ENCODE results near the gene MRPS14. TPM values are rescaled to one million over a fixed set of nuclear protein-coding genes. Genes with fewer than 3 reads are reported as not detected.
A peak's percentile ranks its signal among the peaks of the same experiment; 100 is the strongest.

The MRPS14 gene
- total RNA-seq, 1 donor from 2014 or later, result 20.3 TPM

DNA sequence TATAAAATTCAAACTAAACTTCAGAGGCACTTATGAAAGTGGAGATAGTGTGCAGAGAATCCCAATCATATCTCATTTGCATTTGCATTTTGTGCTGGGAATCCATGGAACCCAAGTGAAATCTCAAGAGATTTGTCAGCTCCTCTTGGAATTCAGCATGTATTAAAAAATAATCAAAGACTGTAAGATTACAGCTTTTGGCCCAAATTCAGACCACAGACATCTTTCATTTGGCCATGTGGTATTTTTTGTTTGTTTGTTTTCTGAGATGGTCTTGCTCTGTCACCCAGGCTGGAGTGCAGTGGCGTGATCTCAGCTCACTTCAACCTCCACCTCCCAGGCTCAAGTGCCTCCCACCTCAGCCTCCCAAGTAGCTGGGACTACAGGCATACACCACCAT, 27.3 kb downstream of the MRPS14 start:
- Histone ChIP-seq H3K4me3 (ENCODE audit: insufficient read depth, low read depth, low read length) (no peak overlapping the region), H3K4me1 (ENCODE audit: insufficient read depth, low read length) (peaks cover 19% of the 10 kb centered on the region), H3K27ac (ENCODE audit: low read depth, low read length) (no peak overlapping the region), H4K20me1 (ENCODE audit: insufficient read depth, low read length) (no peaks in the 10 kb centered on the region), H3K27me3 (ENCODE audit: insufficient read depth, low read length) (no peaks in the 10 kb centered on the region), H3K79me2 (ENCODE audit: insufficient read depth, low read length) (peaks cover 10% of the 10 kb centered on the region), H3K4me2 (ENCODE audit: low read length) (no peak overlapping the region), H3K36me3 (ENCODE audit: insufficient read depth, low read length) (no peaks in the 10 kb centered on the region), H3K9ac (ENCODE audit: low read length) (no peak overlapping the region), H3K9me3 (ENCODE audit: insufficient read depth, low read depth, low read length) (no peaks in the 10 kb centered on the region), H2AFZ (ENCODE audit: low read depth, low read length) (no peak overlapping the region)
- TF ChIP-seq EZH2 (IDR thresholded peaks at IDR 0.05; ENCODE audit: insufficient read depth, low read length), result no peak
- TF ChIP-seq, protein P1, sequence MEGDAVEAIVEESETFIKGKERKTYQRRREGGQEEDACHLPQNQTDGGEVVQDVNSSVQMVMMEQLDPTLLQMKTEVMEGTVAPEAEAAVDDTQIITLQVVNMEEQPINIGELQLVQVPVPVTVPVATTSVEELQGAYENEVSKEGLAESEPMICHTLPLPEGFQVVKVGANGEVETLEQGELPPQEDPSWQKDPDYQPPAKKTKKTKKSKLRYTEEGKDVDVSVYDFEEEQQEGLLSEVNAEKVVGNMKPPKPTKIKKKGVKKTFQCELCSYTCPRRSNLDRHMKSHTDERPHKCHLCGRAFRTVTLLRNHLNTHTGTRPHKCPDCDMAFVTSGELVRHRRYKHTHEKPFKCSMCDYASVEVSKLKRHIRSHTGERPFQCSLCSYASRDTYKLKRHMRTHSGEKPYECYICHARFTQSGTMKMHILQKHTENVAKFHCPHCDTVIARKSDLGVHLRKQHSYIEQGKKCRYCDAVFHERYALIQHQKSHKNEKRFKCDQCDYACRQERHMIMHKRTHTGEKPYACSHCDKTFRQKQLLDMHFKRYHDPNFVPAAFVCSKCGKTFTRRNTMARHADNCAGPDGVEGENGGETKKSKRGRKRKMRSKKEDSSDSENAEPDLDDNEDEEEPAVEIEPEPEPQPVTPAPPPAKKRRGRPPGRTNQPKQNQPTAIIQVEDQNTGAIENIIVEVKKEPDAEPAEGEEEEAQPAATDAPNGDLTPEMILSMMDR (IDR thresholded peaks at IDR 0.05; ENCODE audit: insufficient read depth, low read depth, low read length), result no peak
- peak; percentile 57 for DNase-seq (ENCODE audit: low read depth)
- FAIRE-seq, result no peak
- H3K4me1 Mint-ChIP-seq (ENCODE audit: low read depth, unreplicated experiment), result peaks cover 4% of the 10 kb centered on the region
- H3K27ac Mint-ChIP-seq (ENCODE audit: unreplicated experiment), result no peak overlapping the region
- H3K4me3 Mint-ChIP-seq (ENCODE audit: unreplicated experiment), result no peak overlapping the region
- no peaks in the 10 kb centered on the region for H3K36me3 Mint-ChIP-seq (ENCODE audit: low read depth, unreplicated experiment)
- H3K9me3 Mint-ChIP-seq (ENCODE audit: unreplicated experiment), result no peaks in the 10 kb centered on the region
- H3K27me3 Mint-ChIP-seq (ENCODE audit: low read depth, unreplicated experiment), result no peaks in the 10 kb centered on the region

DNA sequence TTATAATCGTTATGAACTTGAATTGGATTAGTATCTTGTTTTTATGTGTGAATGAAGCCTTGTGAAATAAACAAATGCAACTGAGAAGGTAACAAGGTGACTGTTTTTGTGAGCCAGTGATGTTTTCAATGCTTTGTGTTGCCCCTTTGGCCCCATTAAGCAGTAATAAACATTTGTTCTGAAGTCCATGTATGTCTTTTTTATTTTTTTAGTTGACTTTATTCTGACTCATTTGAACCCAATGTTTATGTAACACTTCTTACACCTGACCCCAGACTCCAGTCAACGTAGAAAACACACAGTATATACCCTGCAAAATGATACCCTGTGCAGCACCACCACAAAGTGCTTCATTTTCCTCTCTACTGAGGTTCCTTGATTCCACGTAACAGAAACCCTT, 28.1 kb downstream of the MRPS14 start:
- Mint-ChIP-seq H3K27ac (ENCODE audit: unreplicated experiment) (no peak overlapping the region), H3K27me3 (ENCODE audit: low read depth, unreplicated experiment) (no peaks in the 10 kb centered on the region), H3K4me3 (ENCODE audit: unreplicated experiment) (no peak overlapping the region), H3K9me3 (ENCODE audit: unreplicated experiment) (no peaks in the 10 kb centered on the region), H3K36me3 (ENCODE audit: low read depth, unreplicated experiment) (no peaks in the 10 kb centered on the region), H3K4me1 (ENCODE audit: low read depth, unreplicated experiment) (peaks cover 4% of the 10 kb centered on the region)
- Histone ChIP-seq H3K9ac (ENCODE audit: low read length) (no peak overlapping the region), H3K4me1 (ENCODE audit: insufficient read depth, low read length) (peaks cover 19% of the 10 kb centered on the region), H3K9me3 (ENCODE audit: insufficient read depth, low read depth, low read length) (no peaks in the 10 kb centered on the region), H3K27me3 (ENCODE audit: insufficient read depth, low read length) (no peaks in the 10 kb centered on the region), H3K36me3 (ENCODE audit: insufficient read depth, low read length) (no peaks in the 10 kb centered on the region), H4K20me1 (ENCODE audit: insufficient read depth, low read length) (no peaks in the 10 kb centered on the region), H3K27ac (ENCODE audit: low read depth, low read length) (no peak overlapping the region), H2AFZ (ENCODE audit: low read depth, low read length) (no peak overlapping the region), H3K79me2 (ENCODE audit: insufficient read depth, low read length) (peaks cover 2% of the 10 kb centered on the region), H3K4me2 (ENCODE audit: low read length) (no peak overlapping the region), H3K4me3 (ENCODE audit: insufficient read depth, low read depth, low read length) (no peak overlapping the region)
- no peak for DNase-seq (ENCODE audit: low read depth)
- no peak for FAIRE-seq
- TF ChIP-seq EZH2 (IDR thresholded peaks at IDR 0.05; ENCODE audit: insufficient read depth, low read length), result no peak
- TF ChIP-seq, protein P1 (IDR thresholded peaks at IDR 0.05; ENCODE audit: insufficient read depth, low read depth, low read length), result no peak

DNA sequence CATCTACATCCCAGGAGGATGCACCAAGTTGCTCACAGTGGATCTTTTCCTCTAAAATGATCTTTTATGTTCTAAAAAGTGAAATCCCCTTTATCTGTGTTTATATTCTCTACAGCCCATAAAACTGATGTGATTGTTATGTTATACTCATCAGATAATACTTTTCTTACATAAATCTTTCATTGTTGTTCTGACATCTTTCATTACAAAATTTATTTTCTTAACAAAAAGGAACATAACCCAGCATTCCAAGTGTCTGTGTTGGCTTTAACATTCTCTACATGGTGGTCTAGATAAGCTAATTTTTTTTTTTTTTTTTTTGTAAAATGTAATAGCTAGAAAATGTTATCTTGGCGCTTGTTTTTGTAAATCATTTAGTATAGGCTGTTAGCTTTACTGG, 31.8 kb downstream of the MRPS14 start:
- no peak overlapping the region for H3K9ac ChIP-seq (ENCODE audit: low read length)
- no peak overlapping the region for H3K4me2 ChIP-seq (ENCODE audit: low read length)
- Mint-ChIP-seq H3K27ac (ENCODE audit: unreplicated experiment) (no peak overlapping the region), H3K27me3 (ENCODE audit: low read depth, unreplicated experiment) (no peaks in the 10 kb centered on the region), H3K36me3 (ENCODE audit: low read depth, unreplicated experiment) (peaks cover 3% of the 10 kb centered on the region), H3K9me3 (ENCODE audit: unreplicated experiment) (no peaks in the 10 kb centered on the region), H3K4me3 (ENCODE audit: unreplicated experiment) (no peak overlapping the region), H3K4me1 (ENCODE audit: low read depth, unreplicated experiment) (peaks cover 3% of the 10 kb centered on the region)
- no peaks in the 10 kb centered on the region for H3K36me3 ChIP-seq (ENCODE audit: insufficient read depth, low read length)
- no peaks in the 10 kb centered on the region for H3K79me2 ChIP-seq (ENCODE audit: insufficient read depth, low read length)
- TF ChIP-seq EZH2 (IDR thresholded peaks at IDR 0.05; ENCODE audit: insufficient read depth, low read length), result no peak
- TF ChIP-seq, protein P1 (IDR thresholded peaks at IDR 0.05; ENCODE audit: insufficient read depth, low read depth, low read length), result no peak
- FAIRE-seq (no peak), DNase-seq (ENCODE audit: low read depth) (peak; percentile 22)
- no peaks in the 10 kb centered on the region for H3K27me3 ChIP-seq (ENCODE audit: insufficient read depth, low read length)
- H3K27ac ChIP-seq (ENCODE audit: low read depth, low read length), result no peak overlapping the region
- no peaks in the 10 kb centered on the region for H4K20me1 ChIP-seq (ENCODE audit: insufficient read depth, low read length)
- no peak overlapping the region for H3K4me3 ChIP-seq (ENCODE audit: insufficient read depth, low read depth, low read length)
- no peak overlapping the region for H2AFZ ChIP-seq (ENCODE audit: low read depth, low read length)
- peaks cover 11% of the 10 kb centered on the region for H3K4me1 ChIP-seq (ENCODE audit: insufficient read depth, low read length)
- no peaks in the 10 kb centered on the region for H3K9me3 ChIP-seq (ENCODE audit: insufficient read depth, low read depth, low read length)
